ENCODE results near the gene GCSH.

GRCh38 chr16:81123092-81123852 lies 27.1 kb upstream of the GCSH start:
- TF ChIP-seq CTCF (IDR thresholded peaks at IDR 0.05) (no peak), POLR2AphosphoS5 (IDR thresholded peaks at IDR 0.05; ENCODE audit: insufficient read depth in 1 of 2, low read depth in 1 of 2) (no peak), POLR2A (IDR thresholded peaks at IDR 0.05) (no peak)
